H9 (cell line): ENCODE measurements around the gene ATP8B4. TPM values are rescaled to one million over a fixed set of nuclear protein-coding genes. Genes with fewer than 3 reads are reported as not detected.

Source experiments
- DNase-seq: peaks from one replicate; pipeline ENCODE4 v3.0.0-alpha.2; 2017
- H2AFZ ChIP-seq: one replicate; pipeline ENCODE4 v1.6.1; 2013; ENCODE audit warnings: mild to moderate bottlenecking, low read length, control low read depth, moderate library complexity
- H2AK5ac ChIP-seq: 2 replicates; pipeline ENCODE4 v1.6.1; 2013; ENCODE audit warnings: low read length, control low read depth, mixed read lengths; ENCODE audit not compliant: insufficient read length
- H2BK120ac ChIP-seq: one replicate; pipeline ENCODE4 v1.6.1; 2013; ENCODE audit warnings: low read depth, mild to moderate bottlenecking, low read length, control low read depth, inconsistent platforms; ENCODE audit not compliant: poor library complexity, severe bottlenecking
- H2BK12ac ChIP-seq: 2 replicates; pipeline ENCODE4 v1.6.1; 2013; ENCODE audit warnings: low read length, control low read depth, mixed read lengths, low read depth; ENCODE audit not compliant: insufficient read length
- H2BK15ac ChIP-seq: 2 replicates; pipeline ENCODE4 v1.6.1; 2013; ENCODE audit warnings: low read depth, low read length, control low read depth
- H2BK20ac ChIP-seq: one replicate; pipeline ENCODE4 v1.6.1; 2013; ENCODE audit warnings: low read depth, mild to moderate bottlenecking, low read length, control low read depth, inconsistent platforms; ENCODE audit not compliant: poor library complexity, severe bottlenecking
- H2BK5ac ChIP-seq: 2 replicates; pipeline ENCODE4 v1.6.1; 2013; ENCODE audit warnings: low read length, control low read depth, mixed read lengths; ENCODE audit not compliant: insufficient read length
- H3K14ac ChIP-seq: 2 replicates; pipeline ENCODE4 v1.6.1; 2013; ENCODE audit warnings: low read length, control low read depth; ENCODE audit not compliant: insufficient read depth
- H3K18ac ChIP-seq: 2 replicates; pipeline ENCODE4 v1.6.1; 2013; ENCODE audit warnings: low read depth, mild to moderate bottlenecking, mixed read lengths, low read length, control low read depth; ENCODE audit not compliant: insufficient read length
- H3K23ac ChIP-seq: 2 replicates; pipeline ENCODE4 v1.6.1; 2013; ENCODE audit warnings: low read length, control low read depth, mixed read lengths, low read depth; ENCODE audit not compliant: insufficient read length
- H3K23me2 ChIP-seq: 2 replicates; pipeline ENCODE4 v1.6.1; 2013; ENCODE audit warnings: low read depth, mild to moderate bottlenecking, mixed read lengths, low read length, control low read depth; ENCODE audit not compliant: insufficient read length, poor library complexity, severe bottlenecking
- H3K27ac ChIP-seq: 2 replicates; pipeline ENCODE4 v1.5.1; 2013; ENCODE audit warnings: low read length, control low read depth, mixed read lengths, low read depth; ENCODE audit not compliant: insufficient read length
- H3K27me3 ChIP-seq: 2 replicates; pipeline ENCODE4 v1.6.1; 2013; ENCODE audit warnings: low read length, control low read depth, inconsistent platforms; ENCODE audit not compliant: insufficient read depth
- H3K4ac ChIP-seq: 2 replicates; pipeline ENCODE4 v1.6.1; 2013; ENCODE audit warnings: low read depth, mild to moderate bottlenecking, control low read depth, inconsistent platforms, low read length, moderate library complexity
- H3K4me1 ChIP-seq: 2 replicates; pipeline ENCODE4 v1.6.1; 2013; ENCODE audit warnings: low read length, control low read depth, inconsistent platforms; ENCODE audit not compliant: insufficient read depth
- H3K4me2 ChIP-seq: 2 replicates; pipeline ENCODE4 v1.6.1; 2013; ENCODE audit warnings: low read length, control low read depth, mixed read lengths; ENCODE audit not compliant: insufficient read length, insufficient read depth
- H3K56ac ChIP-seq: 2 replicates; pipeline ENCODE4 v1.6.1; 2013; ENCODE audit warnings: low read depth, mild to moderate bottlenecking, mixed read lengths, low read length, control low read depth; ENCODE audit not compliant: insufficient read length
- H3K79me1 ChIP-seq: 2 replicates; pipeline ENCODE4 v1.6.1; 2013; ENCODE audit warnings: low read depth, mild to moderate bottlenecking, moderate library complexity, low read length, control low read depth, inconsistent platforms; ENCODE audit not compliant: insufficient read depth, poor library complexity, severe bottlenecking
- H3K79me2 ChIP-seq: 2 replicates; pipeline ENCODE4 v1.6.1; 2013; ENCODE audit warnings: low read length, control low read depth, inconsistent platforms; ENCODE audit not compliant: insufficient read depth
- H3K9ac ChIP-seq: 2 replicates; pipeline ENCODE4 v1.6.1; 2013; ENCODE audit warnings: low read length, control low read depth, mixed read lengths; ENCODE audit not compliant: insufficient read length; ENCODE audit errors: extremely low read depth
- H3K9me3 ChIP-seq: one replicate; pipeline ENCODE4 v1.6.1; 2013; ENCODE audit warnings: low read depth, low read length, inconsistent platforms; ENCODE audit not compliant: control insufficient read depth
- H3T11ph ChIP-seq: one replicate; pipeline ENCODE4 v1.6.1; 2013; ENCODE audit warnings: mild to moderate bottlenecking, low read length, control low read depth, inconsistent platforms
- H4K20me1 ChIP-seq: one replicate; pipeline ENCODE4 v1.6.1; 2013; ENCODE audit not compliant: control insufficient read depth, insufficient read length, insufficient read depth
- H4K5ac ChIP-seq: 2 replicates; pipeline ENCODE4 v1.6.1; 2013; ENCODE audit warnings: low read depth, mild to moderate bottlenecking, mixed read lengths, low read length, control low read depth; ENCODE audit not compliant: insufficient read length
- H4K8ac ChIP-seq: replicated peaks from 2 replicates; pipeline ENCODE4 v1.6.1; 2013; ENCODE audit warnings: low read length, control low read depth, mixed read lengths, low read depth; ENCODE audit not compliant: insufficient read length
- H4K91ac ChIP-seq: 2 replicates; pipeline ENCODE4 v1.6.1; 2013; ENCODE audit warnings: low read depth, mild to moderate bottlenecking, moderate library complexity, mixed read lengths, low read length, control low read depth; ENCODE audit not compliant: insufficient read length
- H3K27ac Mint-ChIP-seq, 3 experiments: 2 replicates in 2 of 3; 3 replicates in 1 of 3; pipeline ENCODE4 v1.8.0; 2020 to 2021; ENCODE audit warnings: mixed read lengths in 3 of 3, mild to moderate bottlenecking in 1 of 3, moderate library complexity in 1 of 3
- H3K27me3 Mint-ChIP-seq: 2 replicates; pipeline ENCODE4 v1.8.0; 2021; ENCODE audit warnings: low read depth, mild to moderate bottlenecking, moderate library complexity, mixed read lengths
- H3K36me3 Mint-ChIP-seq, 3 experiments: 2 replicates in 2 of 3; 3 replicates in 1 of 3; pipeline ENCODE4 v1.8.0; 2020 to 2021; ENCODE audit warnings: low read depth in 3 of 3, mixed read lengths in 3 of 3; ENCODE audit not compliant: insufficient read depth in 1 of 3
- H3K4me1 Mint-ChIP-seq, 2 experiments: 2 replicates each; pipeline ENCODE4 v1.8.0; 2020; ENCODE audit warnings: mixed read lengths in 2 of 2
- H3K4me3 Mint-ChIP-seq, 2 experiments: 2 replicates in 1 of 2; 3 replicates in 1 of 2; pipeline ENCODE4 v1.8.0; 2020 to 2021; ENCODE audit warnings: mild to moderate bottlenecking in 2 of 2, mixed read lengths in 2 of 2, moderate library complexity in 1 of 2
- H3K9me3 Mint-ChIP-seq, 2 experiments: 2 replicates in 1 of 2; 3 replicates in 1 of 2; pipeline ENCODE4 v1.8.0; 2020; ENCODE audit warnings: mild to moderate bottlenecking in 2 of 2, mixed read lengths in 2 of 2, moderate library complexity in 1 of 2
- WGBS: extraction: QIAGEN DNeasy Blood & Tissue Kit; methylation state at CpG from one replicate; pipeline ENCODE4 v1.1.7; 2013; ENCODE audit warnings: missing lambda C conversion rate, low lambda C conversion rate, mixed read lengths; ENCODE audit not compliant: insufficient read length; ENCODE audit errors: extremely low coverage; 5-methylcytosine and 5-hydroxymethylcytosine counted together
- total RNA-seq: library from RNA; stranded (reverse); gene quantifications from 2 replicates; pipeline ENCODE4 v1.2.1, GENCODE V29; 2021
- TF ChIP-seq, protein P1 (sequence below): fragments of 200-600 bp; sonication (generic); conservative IDR thresholded peaks from 3 replicates; pipeline ENCODE4 v1.8.0; 2021; ENCODE audit warnings: antibody characterized with exemption, mild to moderate bottlenecking

ATP8B4 gene
- total RNA-seq, 1 experiment from 2014 or later, result 0.52 TPM

DNA sequence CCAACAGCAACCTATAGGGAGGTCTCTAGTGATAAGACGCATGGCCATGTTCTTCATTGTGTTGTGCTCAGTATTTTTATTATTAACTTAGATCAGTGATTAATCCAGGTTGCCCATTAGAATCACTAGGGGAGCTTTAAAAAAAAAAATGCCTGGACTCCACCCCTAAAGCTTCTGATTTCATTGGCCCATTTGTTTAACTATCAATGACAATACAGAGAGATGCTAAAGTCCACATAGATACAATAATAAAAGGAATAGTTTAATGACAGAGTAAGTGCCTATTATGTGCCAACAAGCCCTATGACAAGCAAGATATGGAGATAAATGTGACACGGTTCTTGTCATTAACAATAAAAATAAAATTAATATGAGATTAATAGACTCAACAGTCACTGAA is 55.8 kb downstream of the ATP8B4 start:
- H2AK5ac ChIP-seq, result no peak overlapping the region
- H3K79me2 ChIP-seq, result no peaks in the 10 kb centered on the region
- H2BK120ac ChIP-seq, result no peak overlapping the region

More for the DNA sequence above, 55.8 kb downstream of the ATP8B4 start:
- no CpG with 5 or more reads among the region's 2 CpGs for WGBS
- Histone ChIP-seq H3K27ac (no peak overlapping the region), H4K91ac (no peak overlapping the region), H2BK15ac (no peak overlapping the region), H2BK12ac (no peak overlapping the region), H3K4ac (no peak overlapping the region), H3K79me1 (no peaks in the 10 kb centered on the region), H3T11ph (no peak overlapping the region), H3K4me1 (no peaks in the 10 kb centered on the region; the same call in 1 of the 2 replicates), H4K8ac (no peak overlapping the region), H4K20me1 (no peaks in the 10 kb centered on the region), H4K5ac (no peak overlapping the region), H3K9me3 (no peaks in the 10 kb centered on the region), H3K14ac (no peak overlapping the region), H2AFZ (no peak overlapping the region), H3K9ac (no peak overlapping the region), H3K4me2 (no peak overlapping the region), H3K18ac (no peak overlapping the region), H2BK20ac (no peak overlapping the region), H3K56ac (no peak overlapping the region), H3K27me3 (no peaks in the 10 kb centered on the region), H3K23me2 (no peaks in the 10 kb centered on the region), H3K23ac (no peak overlapping the region), H2BK5ac (no peak overlapping the region)
- no peaks in the 10 kb centered on the region for H3K36me3 Mint-ChIP-seq
- H3K4me3 Mint-ChIP-seq, result no peak overlapping the region
- H3K9me3 Mint-ChIP-seq, result no peaks in the 10 kb centered on the region
- H3K27ac Mint-ChIP-seq, result no peak overlapping the region
- DNase-seq, result no peak
- TF ChIP-seq, protein P1, sequence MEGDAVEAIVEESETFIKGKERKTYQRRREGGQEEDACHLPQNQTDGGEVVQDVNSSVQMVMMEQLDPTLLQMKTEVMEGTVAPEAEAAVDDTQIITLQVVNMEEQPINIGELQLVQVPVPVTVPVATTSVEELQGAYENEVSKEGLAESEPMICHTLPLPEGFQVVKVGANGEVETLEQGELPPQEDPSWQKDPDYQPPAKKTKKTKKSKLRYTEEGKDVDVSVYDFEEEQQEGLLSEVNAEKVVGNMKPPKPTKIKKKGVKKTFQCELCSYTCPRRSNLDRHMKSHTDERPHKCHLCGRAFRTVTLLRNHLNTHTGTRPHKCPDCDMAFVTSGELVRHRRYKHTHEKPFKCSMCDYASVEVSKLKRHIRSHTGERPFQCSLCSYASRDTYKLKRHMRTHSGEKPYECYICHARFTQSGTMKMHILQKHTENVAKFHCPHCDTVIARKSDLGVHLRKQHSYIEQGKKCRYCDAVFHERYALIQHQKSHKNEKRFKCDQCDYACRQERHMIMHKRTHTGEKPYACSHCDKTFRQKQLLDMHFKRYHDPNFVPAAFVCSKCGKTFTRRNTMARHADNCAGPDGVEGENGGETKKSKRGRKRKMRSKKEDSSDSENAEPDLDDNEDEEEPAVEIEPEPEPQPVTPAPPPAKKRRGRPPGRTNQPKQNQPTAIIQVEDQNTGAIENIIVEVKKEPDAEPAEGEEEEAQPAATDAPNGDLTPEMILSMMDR, result no peak
- no peaks in the 10 kb centered on the region for H3K27me3 Mint-ChIP-seq
- peaks cover 36 to 39% of the 10 kb centered on the region in 2 experiments for H3K4me1 Mint-ChIP-seq
